ENCODE measurements around the gene SYNE2.
A peak's percentile ranks its signal among the peaks of the same experiment; 100 is the strongest.

Gene SYNE2

GRCh38 chr14:64233531-64234190 lies 380.9 kb downstream of the SYNE2 start:
- TF ChIP-seq, protein P1, sequence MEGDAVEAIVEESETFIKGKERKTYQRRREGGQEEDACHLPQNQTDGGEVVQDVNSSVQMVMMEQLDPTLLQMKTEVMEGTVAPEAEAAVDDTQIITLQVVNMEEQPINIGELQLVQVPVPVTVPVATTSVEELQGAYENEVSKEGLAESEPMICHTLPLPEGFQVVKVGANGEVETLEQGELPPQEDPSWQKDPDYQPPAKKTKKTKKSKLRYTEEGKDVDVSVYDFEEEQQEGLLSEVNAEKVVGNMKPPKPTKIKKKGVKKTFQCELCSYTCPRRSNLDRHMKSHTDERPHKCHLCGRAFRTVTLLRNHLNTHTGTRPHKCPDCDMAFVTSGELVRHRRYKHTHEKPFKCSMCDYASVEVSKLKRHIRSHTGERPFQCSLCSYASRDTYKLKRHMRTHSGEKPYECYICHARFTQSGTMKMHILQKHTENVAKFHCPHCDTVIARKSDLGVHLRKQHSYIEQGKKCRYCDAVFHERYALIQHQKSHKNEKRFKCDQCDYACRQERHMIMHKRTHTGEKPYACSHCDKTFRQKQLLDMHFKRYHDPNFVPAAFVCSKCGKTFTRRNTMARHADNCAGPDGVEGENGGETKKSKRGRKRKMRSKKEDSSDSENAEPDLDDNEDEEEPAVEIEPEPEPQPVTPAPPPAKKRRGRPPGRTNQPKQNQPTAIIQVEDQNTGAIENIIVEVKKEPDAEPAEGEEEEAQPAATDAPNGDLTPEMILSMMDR (IDR thresholded peaks at IDR 0.05; ENCODE audit: low read length, missing control alignments): no peak
- no peak overlapping the region for H3K4me3 ChIP-seq (replicated peaks; ENCODE audit: low read depth, low read length)
- DNase-seq (ENCODE audit: low read depth): no peak

- TF ChIP-seq, protein P1 (IDR thresholded peaks at IDR 0.05; ENCODE audit: low read length, missing control alignments): no peak
- DNase-seq (ENCODE audit: low read depth): peak; percentile 67
- H3K4me3 ChIP-seq (replicated peaks; ENCODE audit: low read depth, low read length): no peak overlapping the region
Observed at GRCh38 chr14:64234877-64235651, 382.3 kb downstream of the SYNE2 start.

GRCh38 chr14:64235652-64236640 lies 383.1 kb downstream of the SYNE2 start:
- DNase-seq (ENCODE audit: low read depth): no peak
- no peak overlapping the region for H3K4me3 ChIP-seq (replicated peaks; ENCODE audit: low read depth, low read length)
- TF ChIP-seq, protein P1 (IDR thresholded peaks at IDR 0.05; ENCODE audit: low read length, missing control alignments): no peak

GRCh38 chr14:64238049-64238448 lies 385.2 kb downstream of the SYNE2 start:
- H3K4me3 ChIP-seq (replicated peaks; ENCODE audit: low read depth, low read length): no peak overlapping the region

DNA sequence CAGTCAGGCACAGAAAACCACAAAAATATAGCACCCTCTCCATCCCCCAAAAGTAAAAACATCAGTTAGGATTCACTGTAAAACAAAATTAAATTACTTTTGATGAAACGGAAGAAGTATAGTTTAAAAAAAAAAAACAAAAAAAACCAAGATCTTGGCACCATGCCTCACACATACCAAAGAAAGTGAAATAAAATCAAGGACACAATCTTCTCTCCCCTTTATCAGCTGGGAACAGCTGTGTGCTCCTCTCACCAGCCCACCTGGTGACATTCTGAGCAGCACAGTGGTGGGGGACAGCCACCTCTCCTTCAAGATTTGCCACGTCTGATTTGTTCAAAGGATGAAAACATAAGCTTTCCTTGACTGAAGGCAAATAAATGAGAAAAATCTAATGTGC lies 385.8 kb downstream of the SYNE2 start:
- TF ChIP-seq, protein P1 (IDR thresholded peaks at IDR 0.05; ENCODE audit: low read length, missing control alignments): no peak
- no peak for DNase-seq (ENCODE audit: low read depth)
- no peak overlapping the region for H3K4me3 ChIP-seq (replicated peaks; ENCODE audit: low read depth, low read length)

More at GRCh38 chr14:64238049-64238448, 385.2 kb downstream of the SYNE2 start:
- DNase-seq (ENCODE audit: low read depth): no peak
- TF ChIP-seq, protein P1 (IDR thresholded peaks at IDR 0.05; ENCODE audit: low read length, missing control alignments): no peak

DNA sequence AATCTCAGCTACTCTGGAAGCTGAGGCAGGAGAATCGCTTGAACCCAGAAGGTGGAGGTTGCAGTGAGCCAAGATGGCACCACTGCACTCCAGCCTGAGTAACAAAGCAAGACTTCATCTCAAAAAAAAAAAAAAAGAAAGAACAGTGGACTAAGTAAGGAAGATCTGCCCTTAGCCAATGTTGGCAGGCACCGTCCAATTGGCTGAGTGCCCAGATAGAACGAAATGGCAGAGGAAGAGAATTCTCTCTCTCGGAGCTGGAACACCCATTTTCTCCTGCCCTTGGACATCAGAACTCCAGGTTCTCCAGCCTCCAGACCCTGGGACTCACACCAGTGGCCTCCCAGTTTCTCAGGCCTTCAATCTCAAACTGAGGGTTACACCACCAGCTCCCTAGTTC lies 391.5 kb downstream of the SYNE2 start:
- peak; percentile 62 for DNase-seq (ENCODE audit: low read depth)
- TF ChIP-seq, protein P1 (IDR thresholded peaks at IDR 0.05; ENCODE audit: low read length, missing control alignments): no peak
- no peak overlapping the region for H3K4me3 ChIP-seq (replicated peaks; ENCODE audit: low read depth, low read length)
